SJSA1 (cell line): ENCODE measurements around the gene SHISA3. TPM values are rescaled to one million over a fixed set of nuclear protein-coding genes. Genes with fewer than 3 reads are reported as not detected.
A peak's percentile ranks its signal among the peaks of the same experiment; 100 is the strongest.
"Not testable (repeated sequence)": the region's sequence is repeated elsewhere in the genome, so short reads cannot be mapped to it uniquely, and the experiment has no call there.

Experiments used
- DNase-seq, 2 experiments: peaks; one replicate each; pipeline ENCODE4 v3.0.0-alpha.2; 2015 to 2020; ENCODE audit warnings: low spot score in 2 of 2, low read depth in 1 of 2
- H3K27ac ChIP-seq: fragments of 250-450 bp; sonication (Bioruptor Pico); 2 replicates; pipeline ENCODE4 v1.5.1; 2020; ENCODE audit warnings: mild to moderate bottlenecking, moderate library complexity
- H3K27me3 ChIP-seq: fragments of 250-450 bp; sonication (Bioruptor Pico); replicated peaks from 2 replicates; pipeline ENCODE4 v1.5.1; 2020; ENCODE audit warnings: mild to moderate bottlenecking, moderate library complexity
- H3K36me3 ChIP-seq: fragments of 250-450 bp; sonication (Bioruptor Pico); 2 replicates; pipeline ENCODE4 v1.5.1; 2020; ENCODE audit warnings: mild to moderate bottlenecking
- H3K4me1 ChIP-seq: fragments of 250-450 bp; sonication (Bioruptor Pico); replicated peaks from 2 replicates; pipeline ENCODE4 v1.6.1; 2021; ENCODE audit warnings: mild to moderate bottlenecking
- H3K4me3 ChIP-seq: fragments of 250-450 bp; sonication (Bioruptor Pico); 2 replicates; pipeline ENCODE4 v1.5.1; 2020; ENCODE audit warnings: mild to moderate bottlenecking
- H3K9me3 ChIP-seq: fragments of 250-450 bp; sonication (Bioruptor Pico); replicated peaks from 2 replicates; pipeline ENCODE4 v1.5.1; 2020; ENCODE audit warnings: mild to moderate bottlenecking
- total RNA-seq: library from RNA; depleted of rRNA; stranded (reverse); fragments of >200 nt; shearing (Covaris generic); gene quantifications from 2 replicates; pipeline ENCODE4 v1.2.3, GENCODE V29; 2014

Gene SHISA3
- total RNA-seq, 1 experiment from 2014 or later, result 0.05 TPM

GRCh38 chr4:42371305-42372252 lies 25.7 kb upstream of the SHISA3 start:
- DNase-seq, result no peak
- no peaks in the 10 kb centered on the region for H3K36me3 ChIP-seq
- no peak overlapping the region for H3K4me3 ChIP-seq
- H3K27ac ChIP-seq, result no peak overlapping the region
- H3K4me1 ChIP-seq, result no peaks in the 10 kb centered on the region
- no peaks in the 10 kb centered on the region for H3K9me3 ChIP-seq
- H3K27me3 ChIP-seq, result no peaks in the 10 kb centered on the region

- not testable (repeated sequence) for H3K27ac ChIP-seq, H3K9me3 ChIP-seq, H3K4me3 ChIP-seq, H3K4me1 ChIP-seq, H3K36me3 ChIP-seq, H3K27me3 ChIP-seq, DNase-seq
Observed at GRCh38 chr4:42372303-42372702, 25.0 kb upstream of the SHISA3 start.

GRCh38 chr4:42377497-42377896 lies 19.8 kb upstream of the SHISA3 start:
- Histone ChIP-seq H3K4me1 (no peaks in the 10 kb centered on the region), H3K27me3 (no peaks in the 10 kb centered on the region), H3K36me3 (no peaks in the 10 kb centered on the region), H3K9me3 (no peaks in the 10 kb centered on the region), H3K27ac (no peak overlapping the region), H3K4me3 (no peak overlapping the region)
- DNase-seq, result no peak

GRCh38 chr4:42381666-42382065 lies 15.6 kb upstream of the SHISA3 start:
- Histone ChIP-seq H3K4me3 (no peak overlapping the region), H3K27ac (no peak overlapping the region), H3K4me1 (no peaks in the 10 kb centered on the region), H3K36me3 (no peaks in the 10 kb centered on the region), H3K9me3 (no peaks in the 10 kb centered on the region), H3K27me3 (no peaks in the 10 kb centered on the region)
- DNase-seq, result no peak

- H3K4me1 ChIP-seq, result no peaks in the 10 kb centered on the region
- H3K4me3 ChIP-seq, result no peak overlapping the region
- H3K27ac ChIP-seq, result no peak overlapping the region
- no peak for DNase-seq
- no peaks in the 10 kb centered on the region for H3K9me3 ChIP-seq
- no peaks in the 10 kb centered on the region for H3K27me3 ChIP-seq
- no peaks in the 10 kb centered on the region for H3K36me3 ChIP-seq
Observed at GRCh38 chr4:42385516-42385915, 11.8 kb upstream of the SHISA3 start.

DNA sequence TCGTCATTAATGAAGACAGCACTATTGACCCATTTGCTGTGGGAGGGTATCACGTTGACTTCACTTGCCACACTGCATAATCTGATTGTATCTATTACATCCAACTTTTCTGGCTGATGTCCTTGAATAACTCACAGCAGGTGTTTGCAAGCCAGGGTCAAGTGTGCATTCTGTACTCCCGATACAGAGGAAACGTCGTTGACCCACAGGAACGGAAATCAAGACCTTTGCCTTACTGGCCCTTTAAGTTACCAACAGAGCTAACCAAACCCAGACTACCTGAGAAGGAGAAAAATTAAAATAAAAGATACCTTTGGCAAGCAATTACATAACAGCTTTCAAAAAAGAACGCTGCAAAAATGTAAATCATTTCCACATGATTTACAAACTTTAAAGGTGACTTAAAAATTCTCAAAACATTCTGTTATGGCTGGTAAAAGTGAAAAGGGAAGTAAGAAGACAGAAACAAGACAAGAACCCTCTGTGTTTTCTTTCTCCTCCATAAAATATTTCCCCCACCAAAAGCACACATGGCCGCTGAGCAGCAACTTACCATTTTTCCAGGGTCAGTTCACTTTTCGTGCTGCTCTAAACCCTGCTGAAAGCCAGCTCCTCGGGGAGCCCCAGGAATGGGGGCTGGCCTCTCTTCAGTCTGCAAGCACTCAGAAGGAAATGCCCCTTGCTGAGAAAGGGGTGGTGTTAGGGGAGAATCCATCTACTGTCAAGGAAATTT lies 6.5 kb upstream of the SHISA3 start:
- no peak for DNase-seq
- H3K27me3 ChIP-seq, result no peaks in the 10 kb centered on the region
- H3K4me3 ChIP-seq, result no peak overlapping the region
- H3K4me1 ChIP-seq, result no peaks in the 10 kb centered on the region
- no peak overlapping the region for H3K27ac ChIP-seq
- H3K36me3 ChIP-seq, result no peaks in the 10 kb centered on the region
- H3K9me3 ChIP-seq, result no peaks in the 10 kb centered on the region

DNA sequence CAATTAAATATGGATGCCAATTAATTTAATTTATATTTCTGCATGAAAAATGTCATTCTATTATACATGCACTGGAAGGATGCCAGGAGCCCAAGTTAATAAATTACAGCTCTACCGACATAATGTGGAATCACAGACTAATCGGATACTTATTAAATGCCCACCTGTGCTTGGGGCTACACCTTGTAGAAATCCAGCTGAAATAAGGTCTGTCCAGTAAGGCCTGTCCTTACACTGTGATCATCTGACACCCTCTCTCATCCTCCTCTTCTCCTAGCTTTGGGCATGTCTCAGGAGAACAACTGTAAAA lies 6.0 kb upstream of the SHISA3 start:
- no peaks in the 10 kb centered on the region for H3K36me3 ChIP-seq
- H3K4me1 ChIP-seq, result no peaks in the 10 kb centered on the region
- H3K27ac ChIP-seq, result no peak overlapping the region
- no peaks in the 10 kb centered on the region for H3K9me3 ChIP-seq
- no peak for DNase-seq
- H3K27me3 ChIP-seq, result no peaks in the 10 kb centered on the region
- no peak overlapping the region for H3K4me3 ChIP-seq

GRCh38 chr4:42391981-42392380 lies 5.3 kb upstream of the SHISA3 start:
- no peaks in the 10 kb centered on the region for H3K4me1 ChIP-seq
- H3K27me3 ChIP-seq, result peaks cover 1% of the 10 kb centered on the region; the same call in 1 of the 2 replicates
- H3K27ac ChIP-seq, result no peak overlapping the region
- no peak for DNase-seq
- no peaks in the 10 kb centered on the region for H3K36me3 ChIP-seq
- no peak overlapping the region for H3K4me3 ChIP-seq
- H3K9me3 ChIP-seq, result no peaks in the 10 kb centered on the region

- H3K4me3 ChIP-seq, result no peak overlapping the region
- peaks cover 4% of the 10 kb centered on the region; the same call in 1 of the 2 replicates for H3K27me3 ChIP-seq
- H3K4me1 ChIP-seq, result no peaks in the 10 kb centered on the region
- DNase-seq, result no peak
- H3K27ac ChIP-seq, result no peak overlapping the region
- H3K36me3 ChIP-seq, result no peaks in the 10 kb centered on the region
- H3K9me3 ChIP-seq, result no peaks in the 10 kb centered on the region
Observed at GRCh38 chr4:42392436-42392835, 4.9 kb upstream of the SHISA3 start.

GRCh38 chr4:42395595-42395994 lies 1.7 kb upstream of the SHISA3 start:
- Histone ChIP-seq H3K36me3 (no peaks in the 10 kb centered on the region), H3K4me1 (no peaks in the 10 kb centered on the region; the same call in 1 of the 2 replicates), H3K27ac (no peak overlapping the region), H3K4me3 (no peak overlapping the region), H3K27me3 (peaks cover 4% of the 10 kb centered on the region; the same call in 1 of the 2 replicates), H3K9me3 (no peaks in the 10 kb centered on the region)
- no peak for DNase-seq

GRCh38 chr4:42396361-42396751 lies 932 bp upstream of the SHISA3 start:
- Histone ChIP-seq H3K36me3 (no peaks in the 10 kb centered on the region), H3K27me3 (peaks cover 4% of the 10 kb centered on the region; the same call in 1 of the 2 replicates), H3K4me1 (no peaks in the 10 kb centered on the region; the same call in 1 of the 2 replicates), H3K27ac (no peak overlapping the region), H3K4me3 (no peak overlapping the region), H3K9me3 (no peaks in the 10 kb centered on the region)
- no peak for DNase-seq

DNA sequence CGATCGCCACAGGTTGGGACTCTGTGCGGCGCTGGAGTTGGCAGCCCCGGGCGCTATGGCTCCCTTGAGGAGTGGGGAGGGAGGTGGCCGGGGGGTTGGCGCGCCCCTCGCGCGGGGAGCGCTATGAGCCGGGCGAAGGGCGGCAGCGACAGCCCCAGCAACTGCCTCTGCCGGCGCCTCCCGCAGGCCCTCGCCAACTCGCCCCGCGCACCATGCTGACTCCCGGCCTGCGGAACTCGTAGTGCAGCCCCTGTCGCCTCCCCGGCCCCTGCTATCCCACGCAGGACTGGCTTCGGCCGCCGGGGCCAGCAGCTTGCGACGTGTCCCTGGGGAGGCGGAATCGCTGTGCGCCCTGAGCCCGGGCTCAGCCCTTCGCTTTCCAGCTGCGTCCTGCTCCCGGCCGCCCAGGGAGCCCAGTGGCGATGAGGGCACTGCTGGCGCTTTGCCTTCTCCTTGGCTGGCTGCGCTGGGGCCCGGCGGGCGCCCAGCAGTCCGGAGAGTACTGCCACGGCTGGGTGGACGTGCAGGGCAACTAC lies 415 bp downstream of the SHISA3 start:
- H3K27ac ChIP-seq, result no peak overlapping the region
- H3K4me3 ChIP-seq, result peak overlapping the region; percentile 21
- no peaks in the 10 kb centered on the region for H3K9me3 ChIP-seq
- no peaks in the 10 kb centered on the region; the same call in 1 of the 2 replicates for H3K4me1 ChIP-seq
- H3K27me3 ChIP-seq, result peaks cover 4% of the 10 kb centered on the region; the same call in 1 of the 2 replicates
- DNase-seq, result peak in 1 of 2 experiments; percentile 3
- H3K36me3 ChIP-seq, result no peaks in the 10 kb centered on the region

DNA sequence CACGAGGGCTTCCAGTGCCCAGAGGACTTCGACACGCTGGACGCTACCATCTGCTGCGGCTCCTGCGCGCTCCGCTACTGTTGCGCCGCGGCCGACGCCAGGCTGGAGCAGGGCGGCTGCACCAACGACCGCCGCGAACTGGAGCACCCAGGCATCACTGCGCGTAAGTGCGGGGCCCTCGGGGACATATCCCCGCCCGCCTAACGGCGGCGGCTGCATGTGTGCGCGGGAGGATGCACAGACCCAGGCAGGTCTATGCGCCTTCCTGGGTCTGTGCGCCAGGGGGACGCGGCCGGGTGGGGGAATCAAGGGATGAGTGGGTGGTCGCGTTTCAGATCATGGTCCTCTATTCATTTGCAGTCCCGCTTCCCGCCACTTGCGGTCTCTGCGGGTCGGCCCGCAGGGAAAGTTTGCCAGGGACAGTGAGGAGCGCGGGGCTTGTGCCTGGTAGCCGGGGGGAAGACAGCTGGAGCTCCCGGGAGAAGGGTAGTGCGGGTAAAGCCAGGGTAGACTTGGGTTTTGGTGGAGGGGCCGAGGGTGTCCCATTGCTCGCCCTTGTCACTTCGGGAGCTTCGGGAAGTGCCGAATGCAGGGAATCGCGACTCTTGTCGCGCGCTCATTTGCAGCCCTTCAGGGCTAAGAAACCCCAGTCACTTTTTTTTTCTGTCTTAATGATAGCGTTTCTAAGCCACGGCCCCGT lies 1.0 kb downstream of the SHISA3 start:
- Histone ChIP-seq H3K4me1 (no peaks in the 10 kb centered on the region; the same call in 1 of the 2 replicates), H3K4me3 (peak overlapping the region; percentile 21), H3K9me3 (no peaks in the 10 kb centered on the region), H3K27me3 (peaks cover 4% of the 10 kb centered on the region; the same call in 1 of the 2 replicates), H3K36me3 (no peaks in the 10 kb centered on the region), H3K27ac (no peak overlapping the region)
- DNase-seq, result no peak
